GM23248 (cell line): Measurements from ENCODE around the gene C1orf21.

Experiments
- EZH2 ChIP-seq: fragments of 200-600 bp; sonication (generic); IDR thresholded peaks from 2 replicates; pipeline ENCODE4 v1.6.1; 2018; ENCODE audit warnings: antibody characterized with exemption, mild to moderate bottlenecking; ENCODE audit not compliant: insufficient read depth, poor library complexity, severe bottlenecking
- EZH2phosphoT487 ChIP-seq: fragments of 200-600 bp; sonication (generic); IDR thresholded peaks from 2 replicates; pipeline ENCODE4 v1.6.1; 2018; ENCODE audit warnings: antibody characterized with exemption, moderate library complexity, mild to moderate bottlenecking, low read depth; ENCODE audit not compliant: insufficient read depth

- TF ChIP-seq EZH2 (no peak), EZH2phosphoT487 (no peak)
These were observed 143.4 kb downstream of the C1orf21 start for GRCh38 chr1:184530226-184530625.
